ENCODE results near the gene CLMP. TPM values are rescaled to one million over a fixed set of nuclear protein-coding genes. Genes with fewer than 3 reads are reported as not detected.

CLMP gene
- total RNA-seq, 2 experiments from 2014 or later: 0.06 to 0.19 TPM

DNA sequence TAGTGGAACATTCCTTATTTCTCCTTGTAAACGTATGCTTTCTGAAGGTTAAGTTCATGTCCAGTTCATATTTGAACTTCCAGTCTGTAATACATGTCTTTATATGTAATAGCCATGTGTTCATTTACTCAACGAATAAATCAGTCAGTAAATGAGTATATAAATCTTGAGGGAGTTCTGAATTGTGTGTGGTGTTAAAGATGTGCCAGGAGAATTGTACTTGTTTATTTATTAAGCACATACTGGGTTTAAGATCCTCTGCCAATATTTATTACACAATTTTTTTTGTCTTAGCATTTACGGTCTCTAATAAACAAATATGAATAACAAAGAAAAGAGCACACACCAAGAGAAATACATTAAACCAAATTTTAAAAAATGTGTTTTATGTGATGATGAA lies 26.5 kb upstream of the CLMP start:
- no peaks in the 10 kb centered on the region for H3K4me1 Mint-ChIP-seq (ENCODE audit: low read depth)
- H3K36me3 Mint-ChIP-seq (ENCODE audit: low read depth): no peaks in the 10 kb centered on the region
- H3K9me3 Mint-ChIP-seq: peaks cover 6% of the 10 kb centered on the region
- intact Hi-C loops (cut with DNase I, micrococcal nuclease): no loop called here
- H3K27me3 Mint-ChIP-seq: peaks cover 15% of the 10 kb centered on the region
- no peaks in the 10 kb centered on the region for H3K36me3 ChIP-seq (ENCODE audit: insufficient read depth, low read length)
- peaks cover 0 to 9% of the 10 kb centered on the region in 2 experiments for H3K27me3 ChIP-seq (ENCODE audit: control insufficient read depth in 1 of 2, insufficient read depth in 2 of 2, low read length in 2 of 2)
- H3K27ac ChIP-seq (ENCODE audit: low read depth in 1 of 2, low read length in 2 of 2): no peak overlapping the region
- DNase-seq (no peak), ATAC-seq (ENCODE audit: poor library complexity) (no peak)
- TF ChIP-seq, protein P1, sequence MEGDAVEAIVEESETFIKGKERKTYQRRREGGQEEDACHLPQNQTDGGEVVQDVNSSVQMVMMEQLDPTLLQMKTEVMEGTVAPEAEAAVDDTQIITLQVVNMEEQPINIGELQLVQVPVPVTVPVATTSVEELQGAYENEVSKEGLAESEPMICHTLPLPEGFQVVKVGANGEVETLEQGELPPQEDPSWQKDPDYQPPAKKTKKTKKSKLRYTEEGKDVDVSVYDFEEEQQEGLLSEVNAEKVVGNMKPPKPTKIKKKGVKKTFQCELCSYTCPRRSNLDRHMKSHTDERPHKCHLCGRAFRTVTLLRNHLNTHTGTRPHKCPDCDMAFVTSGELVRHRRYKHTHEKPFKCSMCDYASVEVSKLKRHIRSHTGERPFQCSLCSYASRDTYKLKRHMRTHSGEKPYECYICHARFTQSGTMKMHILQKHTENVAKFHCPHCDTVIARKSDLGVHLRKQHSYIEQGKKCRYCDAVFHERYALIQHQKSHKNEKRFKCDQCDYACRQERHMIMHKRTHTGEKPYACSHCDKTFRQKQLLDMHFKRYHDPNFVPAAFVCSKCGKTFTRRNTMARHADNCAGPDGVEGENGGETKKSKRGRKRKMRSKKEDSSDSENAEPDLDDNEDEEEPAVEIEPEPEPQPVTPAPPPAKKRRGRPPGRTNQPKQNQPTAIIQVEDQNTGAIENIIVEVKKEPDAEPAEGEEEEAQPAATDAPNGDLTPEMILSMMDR (IDR thresholded peaks at IDR 0.05): no peak
- CTCF ChIA-PET: no interaction called here
- no peak overlapping the region for H3K4me3 ChIP-seq (ENCODE audit: low read length)
- no peak overlapping the region for H3K4me3 Mint-ChIP-seq
- POLR2A ChIA-PET: no interaction called here
- no peak overlapping the region for H3K27ac Mint-ChIP-seq
- no peaks in the 10 kb centered on the region for H3K9me3 ChIP-seq (ENCODE audit: control insufficient read depth in 1 of 2, insufficient read depth in 1 of 2, low read length in 2 of 2)
- H3K4me1 ChIP-seq (ENCODE audit: insufficient read depth, low read length): no peaks in the 10 kb centered on the region

DNA sequence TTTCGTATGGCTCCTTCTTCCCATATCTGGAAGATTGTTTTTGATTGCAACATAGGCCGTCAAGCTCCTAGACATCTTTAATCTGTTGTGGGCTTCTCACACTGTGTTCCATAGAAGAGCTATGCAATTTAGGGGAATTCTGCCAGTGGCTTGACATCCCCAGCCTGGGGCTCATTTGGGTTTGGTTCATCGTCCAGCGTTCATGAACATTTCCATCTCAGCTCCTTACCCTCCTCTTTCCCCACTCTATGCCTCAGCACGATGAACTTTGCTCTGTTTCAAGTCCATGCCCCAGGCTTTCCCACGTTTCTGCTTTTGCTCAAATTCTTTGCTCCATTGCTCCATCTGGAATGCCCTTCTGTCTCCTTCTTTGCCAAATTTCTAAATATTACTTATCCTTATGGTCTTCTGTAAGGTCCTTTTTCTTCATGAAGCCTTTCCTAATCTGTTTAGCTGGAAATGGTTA lies 26.1 kb upstream of the CLMP start:
- CTCF ChIA-PET: no interaction called here
- POLR2A ChIA-PET: no interaction called here
- intact Hi-C loops (cut with DNase I, micrococcal nuclease): no loop called here
- H3K4me1 Mint-ChIP-seq (ENCODE audit: low read depth): no peaks in the 10 kb centered on the region
- Histone ChIP-seq H3K9me3 (ENCODE audit: control insufficient read depth in 1 of 2, insufficient read depth in 1 of 2, low read length in 2 of 2) (no peaks in the 10 kb centered on the region), H3K36me3 (ENCODE audit: insufficient read depth, low read length) (no peaks in the 10 kb centered on the region), H3K27me3 (ENCODE audit: control insufficient read depth in 1 of 2, insufficient read depth in 2 of 2, low read length in 2 of 2) (peaks cover 0 to 9% of the 10 kb centered on the region in 2 experiments), H3K4me1 (ENCODE audit: insufficient read depth, low read length) (no peaks in the 10 kb centered on the region), H3K27ac (ENCODE audit: low read depth in 1 of 2, low read length in 2 of 2) (no peak overlapping the region), H3K4me3 (ENCODE audit: low read length) (no peak overlapping the region)
- H3K36me3 Mint-ChIP-seq (ENCODE audit: low read depth): no peaks in the 10 kb centered on the region
- DNase-seq (no peak), ATAC-seq (ENCODE audit: poor library complexity) (no peak)
- no peak overlapping the region for H3K27ac Mint-ChIP-seq
- no peak overlapping the region for H3K4me3 Mint-ChIP-seq
- peaks cover 6% of the 10 kb centered on the region for H3K9me3 Mint-ChIP-seq
- TF ChIP-seq, protein P1 (IDR thresholded peaks at IDR 0.05): no peak
- H3K27me3 Mint-ChIP-seq: peaks cover 15% of the 10 kb centered on the region

DNA sequence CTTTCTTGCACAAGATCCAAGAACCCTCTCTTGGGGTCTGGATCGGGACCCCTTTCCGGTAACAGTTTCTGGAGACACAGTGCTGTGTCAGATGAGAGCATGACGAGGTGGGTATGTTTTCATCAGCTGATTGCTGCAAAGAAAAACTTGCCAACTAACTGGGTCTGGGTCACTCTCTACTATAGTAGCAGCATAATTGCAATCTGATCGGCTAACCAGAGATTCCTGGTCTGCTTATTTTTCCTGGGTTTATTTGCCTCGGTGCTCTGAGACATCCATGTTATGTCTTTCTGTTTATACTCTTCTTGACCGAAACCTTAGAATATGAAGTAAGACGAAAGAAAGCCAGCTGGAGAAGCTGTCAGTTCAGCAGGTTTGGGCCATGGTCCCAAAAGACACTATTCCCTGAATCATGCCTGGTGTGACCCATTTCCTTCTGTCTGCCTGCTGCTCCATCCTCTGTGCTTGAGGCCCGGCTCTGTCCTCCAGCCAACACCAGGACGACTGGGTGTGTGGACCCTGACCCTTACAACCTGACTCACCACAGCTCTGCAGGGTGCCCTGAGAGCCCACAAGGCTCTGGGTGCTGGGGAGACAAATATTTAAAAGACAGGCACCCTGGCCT lies 24.1 kb upstream of the CLMP start:
- Mint-ChIP-seq H3K36me3 (ENCODE audit: low read depth) (no peaks in the 10 kb centered on the region), H3K27me3 (peaks cover 18% of the 10 kb centered on the region), H3K4me1 (ENCODE audit: low read depth) (no peaks in the 10 kb centered on the region), H3K27ac (no peak overlapping the region), H3K4me3 (no peak overlapping the region), H3K9me3 (peaks cover 6% of the 10 kb centered on the region)
- no peak overlapping the region for H3K4me3 ChIP-seq (ENCODE audit: low read length)
- TF ChIP-seq, protein P1 (IDR thresholded peaks at IDR 0.05): no peak
- H3K27ac ChIP-seq (ENCODE audit: low read depth in 1 of 2, low read length in 2 of 2): no peak overlapping the region
- ATAC-seq (ENCODE audit: poor library complexity) (no peak), DNase-seq (no peak)
- no peaks in the 10 kb centered on the region for H3K4me1 ChIP-seq (ENCODE audit: insufficient read depth, low read length)
- H3K9me3 ChIP-seq (ENCODE audit: control insufficient read depth in 1 of 2, insufficient read depth in 1 of 2, low read length in 2 of 2): no peaks in the 10 kb centered on the region
- no peaks in the 10 kb centered on the region for H3K27me3 ChIP-seq (ENCODE audit: control insufficient read depth in 1 of 2, insufficient read depth in 2 of 2, low read length in 2 of 2)
- intact Hi-C loops (cut with DNase I, micrococcal nuclease): no loop called here
- no peaks in the 10 kb centered on the region for H3K36me3 ChIP-seq (ENCODE audit: insufficient read depth, low read length)
- POLR2A ChIA-PET: no interaction called here
- CTCF ChIA-PET: no interaction called here
